Tibial artery (tissue), 4 donors: ENCODE measurements around the gene DLGAP1.

Experiments
- DNase-seq, 2 donors: peaks; one replicate each; pipeline ENCODE4 v3.0.0-alpha.2; 2019
- H3K27ac ChIP-seq, 2 donors: fragments of 200-600 bp; sonication (generic) in 1 of 2; 1 replicate in 1 of 2; 2 replicates in 1 of 2; pipeline ENCODE4 v1.5.1; 2018 to 2019; ENCODE audit warnings: mild to moderate bottlenecking in 1 of 2
- H3K27me3 ChIP-seq, 2 donors: fragments of 200-600 bp; sonication (generic) in 1 of 2; one replicate each; pipeline versions ENCODE4 v1.5.1 to v1.6.0; 2016 to 2019
- H3K36me3 ChIP-seq, 3 donors: fragments of 200-600 bp; sonication (generic) in 2 of 3; one replicate each; pipeline ENCODE4 v1.5.1; 2016 to 2019; ENCODE audit warnings: mild to moderate bottlenecking in 2 of 3
- H3K4me1 ChIP-seq, 4 donors: fragments of 200-600 bp; sonication (generic) in 2 of 4; 1 replicate in 3 of 4; 2 replicates in 1 of 4; pipeline ENCODE4 v1.5.1; 2016 to 2019
- H3K4me3 ChIP-seq, 2 donors: fragments of 200-600 bp; sonication (generic) in 1 of 2; 1 replicate in 1 of 2; 2 replicates in 1 of 2; pipeline ENCODE4 v1.5.1; 2018 to 2019; ENCODE audit warnings: mild to moderate bottlenecking in 2 of 2
- H3K9me3 ChIP-seq, 3 donors: fragments of 200-600 bp; sonication (generic) in 1 of 3; one replicate each; pipeline ENCODE4 v1.5.1; 2016 to 2019
- CTCF ChIP-seq, 2 experiments: fragments of 200-600 bp in 1 of 2; fragments of 450-650 bp in 1 of 2; IDR thresholded peaks; one replicate each; pipeline ENCODE4 v1.5.1; 2017 to 2019; ENCODE audit warnings: antibody characterized with exemption in 2 of 2, mild to moderate bottlenecking in 1 of 2, moderate library complexity in 1 of 2
- intact Hi-C: fragments of 100-400 bp; cut with DNase I; formaldehyde crosslinking; loops from one replicate; pipeline ENCODE4 v1.15.0; 2023; ENCODE audit warnings: low total_unique reads

The DLGAP1 gene

GRCh38 chr18:4260107-4260506 is 195.0 kb downstream of the DLGAP1 start:
- H3K27ac ChIP-seq, result no peak overlapping the region
- no peaks in the 10 kb centered on the region for H3K36me3 ChIP-seq
- TF ChIP-seq CTCF (IDR thresholded peaks at IDR 0.05), result no peak
- H3K9me3 ChIP-seq, result no peaks in the 10 kb centered on the region
- intact Hi-C loops, result no loop called here
- H3K4me1 ChIP-seq, result no peaks in the 10 kb centered on the region
- H3K27me3 ChIP-seq, result no peaks in the 10 kb centered on the region
- DNase-seq, result no peak
- no peak overlapping the region for H3K4me3 ChIP-seq

GRCh38 chr18:4256766-4257417 is 198.2 kb downstream of the DLGAP1 start:
- Histone ChIP-seq H3K9me3 (no peaks in the 10 kb centered on the region), H3K27ac (no peak overlapping the region), H3K36me3 (no peaks in the 10 kb centered on the region), H3K4me3 (no peak overlapping the region), H3K27me3 (no peaks in the 10 kb centered on the region), H3K4me1 (no peaks in the 10 kb centered on the region)
- intact Hi-C loops, result no loop called here
- no peak for TF ChIP-seq CTCF (IDR thresholded peaks at IDR 0.05)
- DNase-seq, result no peak

GRCh38 chr18:4254840-4255239 is 200.3 kb downstream of the DLGAP1 start:
- no peaks in the 10 kb centered on the region for H3K9me3 ChIP-seq
- no peak overlapping the region for H3K27ac ChIP-seq
- H3K4me3 ChIP-seq, result no peak overlapping the region
- no peaks in the 10 kb centered on the region for H3K36me3 ChIP-seq
- H3K27me3 ChIP-seq, result no peaks in the 10 kb centered on the region
- no peaks in the 10 kb centered on the region for H3K4me1 ChIP-seq
- no peak for DNase-seq
- intact Hi-C loops, result no loop called here
- no peak for TF ChIP-seq CTCF (IDR thresholded peaks at IDR 0.05)

GRCh38 chr18:4252829-4253228 is 202.3 kb downstream of the DLGAP1 start:
- Histone ChIP-seq H3K4me1 (no peaks in the 10 kb centered on the region), H3K27me3 (no peaks in the 10 kb centered on the region), H3K4me3 (no peak overlapping the region), H3K9me3 (no peaks in the 10 kb centered on the region), H3K27ac (no peak overlapping the region), H3K36me3 (no peaks in the 10 kb centered on the region)
- intact Hi-C loops, result no loop called here
- DNase-seq, result no peak
- TF ChIP-seq CTCF (IDR thresholded peaks at IDR 0.05), result no peak

- no peak overlapping the region for H3K4me3 ChIP-seq
- H3K27ac ChIP-seq, result no peak overlapping the region
- no peaks in the 10 kb centered on the region for H3K36me3 ChIP-seq
- H3K27me3 ChIP-seq, result no peaks in the 10 kb centered on the region
- no peaks in the 10 kb centered on the region for H3K9me3 ChIP-seq
- no peak for DNase-seq
- intact Hi-C loops, result no loop called here
- no peak for TF ChIP-seq CTCF (IDR thresholded peaks at IDR 0.05)
- H3K4me1 ChIP-seq, result no peaks in the 10 kb centered on the region
Measured at GRCh38 chr18:4251873-4252272, 203.2 kb downstream of the DLGAP1 start.

GRCh38 chr18:4251206-4251605 is 203.9 kb downstream of the DLGAP1 start:
- H3K4me3 ChIP-seq, result no peak overlapping the region
- H3K27me3 ChIP-seq, result no peaks in the 10 kb centered on the region
- H3K36me3 ChIP-seq, result no peaks in the 10 kb centered on the region
- DNase-seq, result no peak
- intact Hi-C loops, result no loop called here
- H3K27ac ChIP-seq, result no peak overlapping the region
- TF ChIP-seq CTCF (IDR thresholded peaks at IDR 0.05), result no peak
- no peaks in the 10 kb centered on the region for H3K9me3 ChIP-seq
- H3K4me1 ChIP-seq, result no peaks in the 10 kb centered on the region
